ENCODE results near the gene LAMB4. TPM values are rescaled to one million over a fixed set of nuclear protein-coding genes. Genes with fewer than 3 reads are reported as not detected.

Gene LAMB4
- total and polyA plus RNA-seq, 2 experiments from 2014 or later, result not detected

DNA sequence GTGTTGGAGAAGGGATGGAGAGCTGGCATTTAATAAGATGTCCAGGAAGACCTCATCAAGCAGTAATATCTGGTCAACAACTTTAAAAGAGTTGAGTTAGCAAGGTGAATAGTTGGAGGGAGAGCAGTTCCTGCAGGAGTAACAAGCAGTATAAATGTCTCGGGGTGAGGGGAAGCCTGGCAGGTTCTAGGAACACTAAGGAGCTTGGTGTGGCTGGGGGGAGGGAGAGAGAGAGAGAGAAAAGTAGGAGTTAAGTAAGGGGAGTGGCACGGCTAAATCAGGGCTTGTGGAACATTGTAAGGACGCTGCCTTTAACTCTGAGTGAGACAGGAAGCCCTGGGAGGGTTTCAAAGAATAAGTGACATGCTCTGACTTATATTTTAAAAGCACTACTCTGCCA, 22.0 kb upstream of the LAMB4 start (continued):
- TF ChIP-seq, protein P1, sequence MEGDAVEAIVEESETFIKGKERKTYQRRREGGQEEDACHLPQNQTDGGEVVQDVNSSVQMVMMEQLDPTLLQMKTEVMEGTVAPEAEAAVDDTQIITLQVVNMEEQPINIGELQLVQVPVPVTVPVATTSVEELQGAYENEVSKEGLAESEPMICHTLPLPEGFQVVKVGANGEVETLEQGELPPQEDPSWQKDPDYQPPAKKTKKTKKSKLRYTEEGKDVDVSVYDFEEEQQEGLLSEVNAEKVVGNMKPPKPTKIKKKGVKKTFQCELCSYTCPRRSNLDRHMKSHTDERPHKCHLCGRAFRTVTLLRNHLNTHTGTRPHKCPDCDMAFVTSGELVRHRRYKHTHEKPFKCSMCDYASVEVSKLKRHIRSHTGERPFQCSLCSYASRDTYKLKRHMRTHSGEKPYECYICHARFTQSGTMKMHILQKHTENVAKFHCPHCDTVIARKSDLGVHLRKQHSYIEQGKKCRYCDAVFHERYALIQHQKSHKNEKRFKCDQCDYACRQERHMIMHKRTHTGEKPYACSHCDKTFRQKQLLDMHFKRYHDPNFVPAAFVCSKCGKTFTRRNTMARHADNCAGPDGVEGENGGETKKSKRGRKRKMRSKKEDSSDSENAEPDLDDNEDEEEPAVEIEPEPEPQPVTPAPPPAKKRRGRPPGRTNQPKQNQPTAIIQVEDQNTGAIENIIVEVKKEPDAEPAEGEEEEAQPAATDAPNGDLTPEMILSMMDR (conservative IDR thresholded peaks at IDR 0.05; ENCODE audit: low read depth in 2 of 2), result no peak
- TF ChIP-seq POLR2AphosphoS5 (IDR thresholded peaks at IDR 0.05; ENCODE audit: low read depth) (no peak), NANOG (IDR thresholded peaks at IDR 0.05; ENCODE audit: borderline replicate concordance) (no peak), ZNF114 (CRISPR knock-in tag; IDR thresholded peaks at IDR 0.05) (no peak), JUNB (IDR thresholded peaks at IDR 0.05; ENCODE audit: unreplicated experiment) (no peak)
- TF ChIP-seq, protein P2, sequence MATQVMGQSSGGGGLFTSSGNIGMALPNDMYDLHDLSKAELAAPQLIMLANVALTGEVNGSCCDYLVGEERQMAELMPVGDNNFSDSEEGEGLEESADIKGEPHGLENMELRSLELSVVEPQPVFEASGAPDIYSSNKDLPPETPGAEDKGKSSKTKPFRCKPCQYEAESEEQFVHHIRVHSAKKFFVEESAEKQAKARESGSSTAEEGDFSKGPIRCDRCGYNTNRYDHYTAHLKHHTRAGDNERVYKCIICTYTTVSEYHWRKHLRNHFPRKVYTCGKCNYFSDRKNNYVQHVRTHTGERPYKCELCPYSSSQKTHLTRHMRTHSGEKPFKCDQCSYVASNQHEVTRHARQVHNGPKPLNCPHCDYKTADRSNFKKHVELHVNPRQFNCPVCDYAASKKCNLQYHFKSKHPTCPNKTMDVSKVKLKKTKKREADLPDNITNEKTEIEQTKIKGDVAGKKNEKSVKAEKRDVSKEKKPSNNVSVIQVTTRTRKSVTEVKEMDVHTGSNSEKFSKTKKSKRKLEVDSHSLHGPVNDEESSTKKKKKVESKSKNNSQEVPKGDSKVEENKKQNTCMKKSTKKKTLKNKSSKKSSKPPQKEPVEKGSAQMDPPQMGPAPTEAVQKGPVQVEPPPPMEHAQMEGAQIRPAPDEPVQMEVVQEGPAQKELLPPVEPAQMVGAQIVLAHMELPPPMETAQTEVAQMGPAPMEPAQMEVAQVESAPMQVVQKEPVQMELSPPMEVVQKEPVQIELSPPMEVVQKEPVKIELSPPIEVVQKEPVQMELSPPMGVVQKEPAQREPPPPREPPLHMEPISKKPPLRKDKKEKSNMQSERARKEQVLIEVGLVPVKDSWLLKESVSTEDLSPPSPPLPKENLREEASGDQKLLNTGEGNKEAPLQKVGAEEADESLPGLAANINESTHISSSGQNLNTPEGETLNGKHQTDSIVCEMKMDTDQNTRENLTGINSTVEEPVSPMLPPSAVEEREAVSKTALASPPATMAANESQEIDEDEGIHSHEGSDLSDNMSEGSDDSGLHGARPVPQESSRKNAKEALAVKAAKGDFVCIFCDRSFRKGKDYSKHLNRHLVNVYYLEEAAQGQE (IDR thresholded peaks at IDR 0.05; ENCODE audit: unreplicated experiment), result no peak

DNA sequence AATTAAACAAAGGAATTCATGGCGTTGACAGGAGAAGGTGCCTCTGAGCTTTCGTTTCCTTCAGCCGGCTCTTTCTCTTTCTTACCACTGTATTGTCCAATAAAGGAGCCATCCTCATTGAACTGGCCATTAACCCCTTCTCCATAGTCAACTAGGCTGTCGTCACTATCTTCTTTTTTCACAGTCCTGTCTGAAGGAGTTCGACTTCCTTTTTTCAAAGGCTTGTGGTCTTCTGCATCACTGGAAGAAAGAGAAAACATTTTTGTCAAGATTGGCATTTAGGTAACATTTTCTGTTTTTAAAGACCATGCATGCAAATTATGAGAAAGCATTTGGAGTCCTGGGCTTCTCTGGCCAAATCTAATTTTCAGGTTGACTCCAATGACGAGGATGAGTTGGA, 19.7 kb upstream of the LAMB4 start:
- Histone ChIP-seq H4K20me1 (replicated peaks; ENCODE audit: insufficient read depth) (no peaks in the 10 kb centered on the region), H3K4me3 (no peak overlapping the region), H3K9me2 (ENCODE audit: insufficient read depth) (no peaks in the 10 kb centered on the region), H3K27ac (ENCODE audit: low read depth) (no peak overlapping the region), H3K4me1 (ENCODE audit: insufficient read depth) (peaks cover 11% of the 10 kb centered on the region), H3K4me2 (no peak overlapping the region), H2AFZ (no peak overlapping the region), H3F3A (replicated peaks; ENCODE audit: low read depth) (no peaks in the 10 kb centered on the region), H3K36me3 (ENCODE audit: insufficient read depth) (no peaks in the 10 kb centered on the region), H3K79me2 (replicated peaks; ENCODE audit: insufficient read depth) (no peaks in the 10 kb centered on the region), H3K27me3 (ENCODE audit: insufficient read depth) (no peaks in the 10 kb centered on the region)
- Mint-ChIP-seq H3K36me3 (ENCODE audit: low read depth) (no peaks in the 10 kb centered on the region), H3K4me3 (no peak overlapping the region), H3K27ac (no peak overlapping the region), H3K9me3 (no peaks in the 10 kb centered on the region), H3K27me3 (ENCODE audit: insufficient read depth, low read depth, poor library complexity) (no peaks in the 10 kb centered on the region), H3K4me1 (0 out of 3 replicates have a peak, but pooled peaks cover 3% of the 10 kb centered on the region)
- DNase-seq (ENCODE audit: low spot score), result no peak
- ATAC-seq, result no peak
- TF ChIP-seq ZNF114 (CRISPR knock-in tag; IDR thresholded peaks at IDR 0.05), result no peak
- no peak for TF ChIP-seq CREB1 (CRISPR knock-in tag; IDR thresholded peaks at IDR 0.05; ENCODE audit: low read depth)
- TF ChIP-seq, protein P3, sequence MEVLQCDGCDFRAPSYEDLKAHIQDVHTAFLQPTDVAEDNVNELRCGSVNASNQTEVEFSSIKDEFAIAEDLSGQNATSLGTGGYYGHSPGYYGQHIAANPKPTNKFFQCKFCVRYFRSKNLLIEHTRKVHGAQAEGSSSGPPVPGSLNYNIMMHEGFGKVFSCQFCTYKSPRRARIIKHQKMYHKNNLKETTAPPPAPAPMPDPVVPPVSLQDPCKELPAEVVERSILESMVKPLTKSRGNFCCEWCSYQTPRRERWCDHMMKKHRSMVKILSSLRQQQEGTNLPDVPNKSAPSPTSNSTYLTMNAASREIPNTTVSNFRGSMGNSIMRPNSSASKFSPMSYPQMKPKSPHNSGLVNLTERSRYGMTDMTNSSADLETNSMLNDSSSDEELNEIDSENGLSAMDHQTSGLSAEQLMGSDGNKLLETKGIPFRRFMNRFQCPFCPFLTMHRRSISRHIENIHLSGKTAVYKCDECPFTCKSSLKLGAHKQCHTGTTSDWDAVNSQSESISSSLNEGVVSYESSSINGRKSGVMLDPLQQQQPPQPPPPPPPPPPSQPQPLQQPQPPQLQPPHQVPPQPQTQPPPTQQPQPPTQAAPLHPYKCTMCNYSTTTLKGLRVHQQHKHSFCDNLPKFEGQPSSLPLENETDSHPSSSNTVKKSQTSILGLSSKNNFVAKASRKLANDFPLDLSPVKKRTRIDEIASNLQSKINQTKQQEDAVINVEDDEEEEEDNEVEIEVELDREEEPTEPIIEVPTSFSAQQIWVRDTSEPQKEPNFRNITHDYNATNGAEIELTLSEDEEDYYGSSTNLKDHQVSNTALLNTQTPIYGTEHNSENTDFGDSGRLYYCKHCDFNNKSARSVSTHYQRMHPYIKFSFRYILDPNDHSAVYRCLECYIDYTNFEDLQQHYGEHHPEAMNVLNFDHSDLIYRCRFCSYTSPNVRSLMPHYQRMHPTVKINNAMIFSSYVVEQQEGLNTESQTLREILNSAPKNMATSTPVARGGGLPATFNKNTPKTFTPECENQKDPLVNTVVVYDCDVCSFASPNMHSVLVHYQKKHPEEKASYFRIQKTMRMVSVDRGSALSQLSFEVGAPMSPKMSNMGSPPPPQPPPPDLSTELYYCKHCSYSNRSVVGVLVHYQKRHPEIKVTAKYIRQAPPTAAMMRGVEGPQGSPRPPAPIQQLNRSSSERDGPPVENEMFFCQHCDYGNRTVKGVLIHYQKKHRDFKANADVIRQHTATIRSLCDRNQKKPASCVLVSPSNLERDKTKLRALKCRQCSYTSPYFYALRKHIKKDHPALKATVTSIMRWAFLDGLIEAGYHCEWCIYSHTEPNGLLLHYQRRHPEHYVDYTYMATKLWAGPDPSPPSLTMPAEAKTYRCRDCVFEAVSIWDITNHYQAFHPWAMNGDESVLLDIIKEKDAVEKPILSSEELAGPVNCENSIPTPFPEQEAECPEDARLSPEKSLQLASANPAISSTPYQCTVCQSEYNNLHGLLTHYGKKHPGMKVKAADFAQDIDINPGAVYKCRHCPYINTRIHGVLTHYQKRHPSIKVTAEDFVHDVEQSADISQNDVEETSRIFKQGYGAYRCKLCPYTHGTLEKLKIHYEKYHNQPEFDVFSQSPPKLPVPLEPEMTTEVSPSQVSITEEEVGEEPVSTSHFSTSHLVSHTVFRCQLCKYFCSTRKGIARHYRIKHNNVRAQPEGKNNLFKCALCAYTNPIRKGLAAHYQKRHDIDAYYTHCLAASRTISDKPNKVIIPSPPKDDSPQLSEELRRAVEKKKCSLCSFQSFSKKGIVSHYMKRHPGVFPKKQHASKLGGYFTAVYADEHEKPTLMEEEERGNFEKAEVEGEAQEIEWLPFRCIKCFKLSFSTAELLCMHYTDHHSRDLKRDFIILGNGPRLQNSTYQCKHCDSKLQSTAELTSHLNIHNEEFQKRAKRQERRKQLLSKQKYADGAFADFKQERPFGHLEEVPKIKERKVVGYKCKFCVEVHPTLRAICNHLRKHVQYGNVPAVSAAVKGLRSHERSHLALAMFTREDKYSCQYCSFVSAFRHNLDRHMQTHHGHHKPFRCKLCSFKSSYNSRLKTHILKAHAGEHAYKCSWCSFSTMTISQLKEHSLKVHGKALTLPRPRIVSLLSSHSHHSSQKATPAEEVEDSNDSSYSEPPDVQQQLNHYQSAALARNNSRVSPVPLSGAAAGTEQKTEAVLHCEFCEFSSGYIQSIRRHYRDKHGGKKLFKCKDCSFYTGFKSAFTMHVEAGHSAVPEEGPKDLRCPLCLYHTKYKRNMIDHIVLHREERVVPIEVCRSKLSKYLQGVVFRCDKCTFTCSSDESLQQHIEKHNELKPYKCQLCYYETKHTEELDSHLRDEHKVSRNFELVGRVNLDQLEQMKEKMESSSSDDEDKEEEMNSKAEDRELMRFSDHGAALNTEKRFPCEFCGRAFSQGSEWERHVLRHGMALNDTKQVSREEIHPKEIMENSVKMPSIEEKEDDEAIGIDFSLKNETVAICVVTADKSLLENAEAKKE (CRISPR knock-in tag; IDR thresholded peaks at IDR 0.05), result no peak
- TF ChIP-seq, protein P2 (IDR thresholded peaks at IDR 0.05; ENCODE audit: unreplicated experiment), result no peak
- TF ChIP-seq POLR2AphosphoS5 (IDR thresholded peaks at IDR 0.05; ENCODE audit: low read depth), result no peak
- no peak for TF ChIP-seq JUNB (IDR thresholded peaks at IDR 0.05; ENCODE audit: unreplicated experiment)
- TF ChIP-seq ZNF331 (CRISPR knock-in tag; IDR thresholded peaks at IDR 0.05; ENCODE audit: low read depth), result no peak
- no peak for TF ChIP-seq EZH2phosphoT487 (IDR thresholded peaks at IDR 0.05; ENCODE audit: unreplicated experiment)

Data from GM23338 (cell line).